Measurements from ENCODE around the gene NPAS3. TPM values are rescaled to one million over a fixed set of nuclear protein-coding genes. Genes with fewer than 3 reads are reported as not detected.

Gene NPAS3
- total and polyA plus RNA-seq, 2 of the 13 experiments (the other 11 are each of a cell fraction or from before 2014, with no cell fraction given), result not detected

DNA sequence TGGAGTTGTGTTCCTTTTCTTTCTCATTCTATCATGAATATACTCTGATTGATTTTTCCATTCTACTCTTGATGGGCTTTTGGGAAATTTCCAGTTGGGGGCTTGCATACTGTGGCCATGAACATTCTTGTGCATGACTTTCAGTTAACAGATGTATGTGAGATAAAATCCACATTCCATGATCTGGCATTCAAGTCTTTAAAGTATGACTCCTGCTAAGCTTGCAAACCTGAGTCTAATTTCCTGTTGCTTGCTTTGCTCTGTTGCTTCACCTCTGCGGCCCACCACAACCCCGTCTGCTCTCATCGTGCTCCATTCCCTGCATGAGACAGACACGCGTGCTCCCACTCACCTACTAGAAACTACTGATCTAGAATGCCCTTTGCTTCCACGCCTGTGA is 24.3 kb upstream of the NPAS3 start:
- Histone ChIP-seq H3K4me2 (ENCODE audit: low read depth, low read length) (no peak overlapping the region), H3K36me3 (replicated peaks in 1 of 2; ENCODE audit: control insufficient read depth in 1 of 2, insufficient read depth in 2 of 2, low read length in 2 of 2) (no peaks in the 10 kb centered on the region), H3K9me3 (ENCODE audit: low read length) (no peaks in the 10 kb centered on the region), H3K27ac (ENCODE audit: extremely low read length, insufficient read depth, low read length) (no peak overlapping the region), H3K4me3 (replicated peaks in 1 of 3; ENCODE audit: insufficient read depth in 1 of 3, low read depth in 2 of 3, low read length in 3 of 3) (no peak overlapping the region), H3K4me1 (ENCODE audit: insufficient read depth, low read length) (no peaks in the 10 kb centered on the region), H2AFZ (ENCODE audit: low read length) (no peak overlapping the region), H3K79me2 (ENCODE audit: insufficient read depth, low read length) (no peaks in the 10 kb centered on the region), H3K9ac (ENCODE audit: insufficient read depth, low read depth, low read length) (no peak overlapping the region), H4K20me1 (ENCODE audit: insufficient read depth, low read length) (no peaks in the 10 kb centered on the region), H3K27me3 (ENCODE audit: control insufficient read depth in 1 of 2, insufficient read depth in 2 of 2, low read length in 2 of 2) (0 out of 5 replicates have a peak, but pooled peaks cover 0 to 4% of the 10 kb centered on the region in 2 experiments)
- ChIA-PET CTCF (ENCODE audit: low intra/inter-chr PET ratio, low total read pairs) (no interaction called here), POLR2A (no interaction called here)
- DNase-seq (ENCODE audit: low spot score) (no peak), ATAC-seq (no peak), FAIRE-seq (no peak)
- in situ Hi-C loops (cut with HindIII; ENCODE audit: extremely low pct_ligation_motif_present, low pct_unique_long_range_greater_than_20kb), result no loop called here
- WGBS (ENCODE audit: low lambda C conversion rate), result 37% methylated on average over 6 of the region's 6 CpGs
- no TSS peak for BruUV-seq (replicated peaks)
- intact Hi-C loops (cut with micrococcal nuclease; ENCODE audit: unreplicated experiment), result no loop called here
- TF ChIP-seq, protein P1, sequence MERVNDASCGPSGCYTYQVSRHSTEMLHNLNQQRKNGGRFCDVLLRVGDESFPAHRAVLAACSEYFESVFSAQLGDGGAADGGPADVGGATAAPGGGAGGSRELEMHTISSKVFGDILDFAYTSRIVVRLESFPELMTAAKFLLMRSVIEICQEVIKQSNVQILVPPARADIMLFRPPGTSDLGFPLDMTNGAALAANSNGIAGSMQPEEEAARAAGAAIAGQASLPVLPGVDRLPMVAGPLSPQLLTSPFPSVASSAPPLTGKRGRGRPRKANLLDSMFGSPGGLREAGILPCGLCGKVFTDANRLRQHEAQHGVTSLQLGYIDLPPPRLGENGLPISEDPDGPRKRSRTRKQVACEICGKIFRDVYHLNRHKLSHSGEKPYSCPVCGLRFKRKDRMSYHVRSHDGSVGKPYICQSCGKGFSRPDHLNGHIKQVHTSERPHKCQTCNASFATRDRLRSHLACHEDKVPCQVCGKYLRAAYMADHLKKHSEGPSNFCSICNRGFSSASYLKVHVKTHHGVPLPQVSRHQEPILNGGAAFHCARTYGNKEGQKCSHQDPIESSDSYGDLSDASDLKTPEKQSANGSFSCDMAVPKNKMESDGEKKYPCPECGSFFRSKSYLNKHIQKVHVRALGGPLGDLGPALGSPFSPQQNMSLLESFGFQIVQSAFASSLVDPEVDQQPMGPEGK (CRISPR knock-in tag; IDR thresholded peaks at IDR 0.05), result no peak
- TF ChIP-seq TRIM22 (IDR thresholded peaks at IDR 0.05), result no peak
- no peak for TF ChIP-seq ELF1 (CRISPR knock-in tag; IDR thresholded peaks at IDR 0.05)
- no peak for TF ChIP-seq JARID2 (CRISPR knock-in tag; IDR thresholded peaks at IDR 0.05; ENCODE audit: insufficient replicate concordance)
- TF ChIP-seq CENPT (CRISPR knock-in tag; IDR thresholded peaks at IDR 0.05; ENCODE audit: low read depth), result no peak
- no peak for TF ChIP-seq HDAC6 (IDR thresholded peaks at IDR 0.05; ENCODE audit: low read depth, low read length)
- TF ChIP-seq HOXA7 (CRISPR knock-in tag; IDR thresholded peaks at IDR 0.05), result no peak
- TF ChIP-seq PLRG1 (conservative IDR thresholded peaks at IDR 0.05), result no peak
- no peak for TF ChIP-seq ZNF564 (CRISPR knock-in tag; IDR thresholded peaks at IDR 0.05)
- TF ChIP-seq, protein P2, sequence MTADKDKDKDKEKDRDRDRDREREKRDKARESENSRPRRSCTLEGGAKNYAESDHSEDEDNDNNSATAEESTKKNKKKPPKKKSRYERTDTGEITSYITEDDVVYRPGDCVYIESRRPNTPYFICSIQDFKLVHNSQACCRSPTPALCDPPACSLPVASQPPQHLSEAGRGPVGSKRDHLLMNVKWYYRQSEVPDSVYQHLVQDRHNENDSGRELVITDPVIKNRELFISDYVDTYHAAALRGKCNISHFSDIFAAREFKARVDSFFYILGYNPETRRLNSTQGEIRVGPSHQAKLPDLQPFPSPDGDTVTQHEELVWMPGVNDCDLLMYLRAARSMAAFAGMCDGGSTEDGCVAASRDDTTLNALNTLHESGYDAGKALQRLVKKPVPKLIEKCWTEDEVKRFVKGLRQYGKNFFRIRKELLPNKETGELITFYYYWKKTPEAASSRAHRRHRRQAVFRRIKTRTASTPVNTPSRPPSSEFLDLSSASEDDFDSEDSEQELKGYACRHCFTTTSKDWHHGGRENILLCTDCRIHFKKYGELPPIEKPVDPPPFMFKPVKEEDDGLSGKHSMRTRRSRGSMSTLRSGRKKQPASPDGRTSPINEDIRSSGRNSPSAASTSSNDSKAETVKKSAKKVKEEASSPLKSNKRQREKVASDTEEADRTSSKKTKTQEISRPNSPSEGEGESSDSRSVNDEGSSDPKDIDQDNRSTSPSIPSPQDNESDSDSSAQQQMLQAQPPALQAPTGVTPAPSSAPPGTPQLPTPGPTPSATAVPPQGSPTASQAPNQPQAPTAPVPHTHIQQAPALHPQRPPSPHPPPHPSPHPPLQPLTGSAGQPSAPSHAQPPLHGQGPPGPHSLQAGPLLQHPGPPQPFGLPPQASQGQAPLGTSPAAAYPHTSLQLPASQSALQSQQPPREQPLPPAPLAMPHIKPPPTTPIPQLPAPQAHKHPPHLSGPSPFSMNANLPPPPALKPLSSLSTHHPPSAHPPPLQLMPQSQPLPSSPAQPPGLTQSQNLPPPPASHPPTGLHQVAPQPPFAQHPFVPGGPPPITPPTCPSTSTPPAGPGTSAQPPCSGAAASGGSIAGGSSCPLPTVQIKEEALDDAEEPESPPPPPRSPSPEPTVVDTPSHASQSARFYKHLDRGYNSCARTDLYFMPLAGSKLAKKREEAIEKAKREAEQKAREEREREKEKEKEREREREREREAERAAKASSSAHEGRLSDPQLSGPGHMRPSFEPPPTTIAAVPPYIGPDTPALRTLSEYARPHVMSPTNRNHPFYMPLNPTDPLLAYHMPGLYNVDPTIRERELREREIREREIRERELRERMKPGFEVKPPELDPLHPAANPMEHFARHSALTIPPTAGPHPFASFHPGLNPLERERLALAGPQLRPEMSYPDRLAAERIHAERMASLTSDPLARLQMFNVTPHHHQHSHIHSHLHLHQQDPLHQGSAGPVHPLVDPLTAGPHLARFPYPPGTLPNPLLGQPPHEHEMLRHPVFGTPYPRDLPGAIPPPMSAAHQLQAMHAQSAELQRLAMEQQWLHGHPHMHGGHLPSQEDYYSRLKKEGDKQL (CRISPR knock-in tag; IDR thresholded peaks at IDR 0.05; ENCODE audit: low read depth), result no peak
- TF ChIP-seq DMAP1 (CRISPR knock-in tag; IDR thresholded peaks at IDR 0.05), result no peak
- no peak for TF ChIP-seq RFXAP (CRISPR knock-in tag; IDR thresholded peaks at IDR 0.05; ENCODE audit: borderline replicate concordance)
- no peak for TF ChIP-seq CBX1 (IDR thresholded peaks at IDR 0.05; ENCODE audit: low read depth)
- TF ChIP-seq YY1 (IDR thresholded peaks at IDR 0.05; ENCODE audit: insufficient read depth, insufficient replicate concordance, low read depth, low read length), result no peak
- no peak for TF ChIP-seq CEBPB (IDR thresholded peaks at IDR 0.05; ENCODE audit: borderline replicate concordance, low read depth, low read length)

All from HepG2 (cell line).